Globus pallidus (tissue), 1 donor: Measurements from ENCODE around the gene PLIN5.
A peak's percentile ranks its signal among the peaks of the same experiment; 100 is the strongest.

ENCODE experiments used
- DNase-seq: peaks from one replicate; pipeline ENCODE4 v3.0.0-alpha.2; 2015; ENCODE audit warnings: low spot score

PLIN5 gene, protein sequence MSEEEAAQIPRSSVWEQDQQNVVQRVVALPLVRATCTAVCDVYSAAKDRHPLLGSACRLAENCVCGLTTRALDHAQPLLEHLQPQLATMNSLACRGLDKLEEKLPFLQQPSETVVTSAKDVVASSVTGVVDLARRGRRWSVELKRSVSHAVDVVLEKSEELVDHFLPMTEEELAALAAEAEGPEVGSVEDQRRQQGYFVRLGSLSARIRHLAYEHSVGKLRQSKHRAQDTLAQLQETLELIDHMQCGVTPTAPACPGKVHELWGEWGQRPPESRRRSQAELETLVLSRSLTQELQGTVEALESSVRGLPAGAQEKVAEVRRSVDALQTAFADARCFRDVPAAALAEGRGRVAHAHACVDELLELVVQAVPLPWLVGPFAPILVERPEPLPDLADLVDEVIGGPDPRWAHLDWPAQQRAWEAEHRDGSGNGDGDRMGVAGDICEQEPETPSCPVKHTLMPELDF

DNA sequence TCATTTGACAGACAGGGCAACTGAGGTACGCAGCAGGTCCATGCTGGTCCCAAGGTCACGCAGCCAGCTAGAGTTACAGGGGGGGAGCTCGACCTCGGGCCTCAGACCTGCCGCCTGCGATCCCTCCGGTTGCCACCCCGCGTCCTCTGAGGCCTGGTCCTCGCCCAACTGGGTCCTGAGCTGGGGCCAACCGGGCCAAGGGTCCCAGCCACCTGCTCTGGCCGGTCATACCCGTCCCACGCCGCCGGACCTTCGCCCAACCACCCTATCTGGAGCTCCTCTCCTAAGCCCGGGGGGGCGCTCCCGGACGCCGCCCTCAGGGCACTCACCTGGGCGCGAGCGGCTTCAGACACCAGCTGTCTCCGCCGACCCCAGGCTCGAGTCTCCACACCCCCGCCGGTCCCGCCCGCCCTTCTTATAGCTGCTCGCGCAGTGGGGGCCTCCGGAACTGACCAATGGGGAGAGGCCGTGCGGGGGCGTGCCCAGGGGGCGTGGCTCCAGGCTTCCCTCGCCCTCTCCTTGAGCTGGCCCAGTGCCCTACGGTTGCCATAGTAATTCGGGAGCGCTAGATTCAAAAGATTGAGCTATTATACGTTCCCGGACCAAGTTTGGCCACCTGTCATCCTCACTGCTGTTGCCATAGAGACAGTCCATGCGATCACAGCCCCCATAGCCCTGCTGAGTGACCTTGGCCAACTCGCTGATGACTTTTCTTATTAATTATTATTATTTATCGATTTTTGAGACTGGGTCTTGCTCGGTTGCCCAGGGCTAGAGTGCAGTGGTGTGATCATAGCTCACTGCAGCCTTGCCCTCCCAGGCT lies at the start of gene PLIN5:
PLIN5 (minus strand) TSS at position 389 of the 823 bp plus-strand sequence. CDS start 1,150 bp downstream, outside the sequence.
- DNase-seq, result peak; percentile 34

DNA sequence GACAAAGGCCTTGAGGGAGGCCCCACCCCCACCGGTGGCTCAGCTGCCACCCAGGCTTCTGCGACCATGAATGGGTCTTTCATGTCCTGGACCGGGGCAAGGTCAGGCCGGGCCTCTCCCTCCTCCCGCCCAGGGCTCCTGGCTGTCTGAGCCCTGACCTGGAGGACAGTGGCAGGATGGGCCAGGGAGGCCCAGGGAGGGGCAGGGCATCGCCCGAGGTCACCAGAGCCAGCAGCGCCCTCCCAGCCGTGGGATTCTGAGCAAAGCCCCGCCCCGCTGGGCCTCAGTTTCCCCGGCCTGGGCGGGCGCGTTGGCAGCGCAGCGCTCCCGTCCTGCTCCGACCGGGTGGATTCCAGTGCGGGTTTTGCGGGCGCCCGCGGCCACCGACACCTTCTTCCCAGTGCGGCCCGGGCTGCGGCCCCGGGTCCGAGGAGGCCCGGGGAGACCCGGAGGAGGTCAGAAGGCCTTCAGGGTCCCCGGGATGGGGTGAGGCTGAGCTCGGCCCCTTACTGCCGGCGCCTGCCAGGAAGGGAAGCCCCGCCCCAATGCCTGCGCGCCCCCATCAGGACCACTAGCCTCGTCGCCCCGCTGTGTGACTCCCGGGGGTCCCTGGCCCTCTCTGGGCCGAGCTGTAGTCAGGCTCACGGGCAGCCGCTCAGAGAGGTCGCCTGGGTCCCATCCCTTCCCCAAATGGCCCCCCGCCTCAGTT lies 49.1 kb upstream of the PLIN5 start:
- DNase-seq, result no peak

DNA sequence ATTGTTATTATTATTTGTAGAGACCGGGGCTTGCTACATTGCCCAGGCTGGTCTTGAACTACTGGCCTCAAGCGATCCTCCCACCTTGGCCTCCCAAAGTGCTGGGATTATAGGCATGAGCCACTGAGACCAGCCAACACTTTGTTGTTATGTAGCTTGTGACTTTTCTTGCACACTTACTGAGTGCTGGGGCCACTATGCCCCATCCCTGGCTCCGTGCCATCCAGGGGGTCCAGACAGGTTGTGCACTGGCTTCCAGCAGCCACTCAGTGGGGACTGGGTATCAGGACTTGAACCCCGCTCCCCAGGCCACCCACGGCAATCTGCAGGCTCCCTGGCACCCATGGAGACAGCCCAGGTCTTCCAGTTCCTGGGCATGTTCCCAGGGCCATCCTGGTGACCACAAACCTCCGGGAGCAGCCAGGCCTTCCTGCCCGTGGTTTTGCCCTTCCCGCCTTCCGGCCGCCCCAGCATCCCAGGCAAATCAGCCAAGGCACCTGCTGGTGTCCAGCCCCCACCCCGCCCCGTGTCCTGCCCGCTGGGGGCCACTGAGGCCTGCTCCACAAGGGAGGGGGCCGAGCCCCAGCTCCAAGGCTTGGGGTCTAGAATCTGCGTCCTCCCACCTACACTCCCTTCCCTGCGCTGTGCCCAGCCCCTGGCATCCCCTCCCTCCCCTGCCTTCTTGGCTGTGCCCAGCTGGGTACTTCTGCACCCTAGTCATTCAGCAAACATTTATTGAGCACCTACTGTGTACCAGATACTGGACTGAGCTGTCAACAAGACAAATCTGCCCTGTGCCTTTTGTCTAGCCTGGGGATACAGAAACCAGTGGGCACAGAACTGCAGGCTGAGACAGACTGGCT lies 48.2 kb upstream of the PLIN5 start:
- DNase-seq, result no peak

DNA sequence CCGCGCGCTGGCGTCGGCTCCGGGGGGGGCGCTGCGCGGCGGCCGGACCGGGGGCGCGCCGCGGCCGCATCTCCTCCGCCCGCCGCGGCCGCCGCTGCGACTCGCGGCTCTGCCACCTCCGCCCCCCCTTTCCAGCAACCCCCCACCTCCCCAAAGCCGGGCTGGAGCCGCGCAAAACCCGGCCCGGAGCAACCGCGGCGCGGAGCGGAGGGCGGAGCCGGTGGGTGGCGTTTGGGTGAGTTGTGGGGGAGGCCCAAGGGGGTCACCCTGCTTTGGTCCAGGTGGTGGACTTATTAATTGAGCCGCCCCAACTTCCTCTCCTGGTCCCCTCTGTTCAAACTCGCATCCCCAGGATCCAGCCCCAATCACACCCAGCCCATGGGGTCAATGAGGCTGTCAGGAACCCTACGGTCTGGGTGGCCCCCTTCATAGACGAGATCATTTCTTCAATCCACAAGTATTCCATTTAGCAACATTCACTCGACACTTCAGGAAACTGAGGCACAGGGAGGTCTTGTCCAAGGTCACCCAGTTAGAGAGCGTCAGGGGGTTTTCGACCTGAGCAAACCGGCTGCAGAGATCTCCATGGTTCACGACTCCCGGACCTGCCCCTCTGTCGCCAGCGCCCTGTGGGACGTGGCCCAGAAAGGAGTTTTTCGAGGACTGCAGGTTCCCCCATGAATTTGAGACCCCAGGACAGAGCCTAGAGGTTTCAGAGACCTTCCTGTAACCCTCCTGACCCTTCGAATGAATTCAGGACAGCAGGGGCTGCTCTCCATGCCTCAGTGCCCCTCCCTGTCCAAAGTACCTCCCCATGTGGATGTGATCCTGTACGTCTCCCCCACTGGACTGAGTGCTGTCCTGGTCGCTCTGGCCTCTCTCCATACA lies 46.9 kb upstream of the PLIN5 start:
- DNase-seq, result no peak

DNA sequence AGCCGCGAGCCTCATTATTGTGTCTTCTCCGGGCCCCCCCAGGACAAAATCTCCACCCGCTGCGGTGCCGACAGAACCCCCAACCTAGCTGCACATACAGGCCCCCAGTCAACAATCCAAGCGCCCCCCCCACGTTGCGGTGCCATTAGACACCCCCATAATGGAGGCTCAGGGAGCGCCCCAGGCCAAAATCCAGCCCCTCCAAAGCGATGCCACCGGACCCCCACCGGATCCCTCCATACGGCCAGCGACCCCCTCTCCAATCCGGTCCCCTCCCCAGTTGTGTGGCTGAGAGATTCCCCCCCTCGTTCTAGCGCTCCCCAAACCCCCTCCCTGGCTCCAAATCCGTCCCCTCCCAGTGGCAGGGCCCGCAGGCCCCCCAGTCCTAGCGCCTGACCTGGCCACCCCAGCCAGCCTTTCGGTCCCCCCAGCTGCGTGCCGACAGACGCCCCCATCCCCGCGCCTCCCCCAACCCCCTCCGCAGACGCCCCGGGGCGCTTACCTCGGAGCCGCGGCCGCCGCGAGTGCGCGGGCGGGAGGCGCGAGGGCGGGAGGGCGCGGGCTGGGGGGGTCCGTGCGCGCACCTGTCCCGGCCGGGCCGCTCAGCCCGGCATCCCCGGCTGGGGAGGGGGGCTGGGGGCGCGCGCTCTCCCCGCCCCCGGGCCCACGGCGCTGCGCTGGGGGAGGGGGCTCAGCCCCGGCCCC lies 46.1 kb upstream of the PLIN5 start:
- no peak for DNase-seq

DNA sequence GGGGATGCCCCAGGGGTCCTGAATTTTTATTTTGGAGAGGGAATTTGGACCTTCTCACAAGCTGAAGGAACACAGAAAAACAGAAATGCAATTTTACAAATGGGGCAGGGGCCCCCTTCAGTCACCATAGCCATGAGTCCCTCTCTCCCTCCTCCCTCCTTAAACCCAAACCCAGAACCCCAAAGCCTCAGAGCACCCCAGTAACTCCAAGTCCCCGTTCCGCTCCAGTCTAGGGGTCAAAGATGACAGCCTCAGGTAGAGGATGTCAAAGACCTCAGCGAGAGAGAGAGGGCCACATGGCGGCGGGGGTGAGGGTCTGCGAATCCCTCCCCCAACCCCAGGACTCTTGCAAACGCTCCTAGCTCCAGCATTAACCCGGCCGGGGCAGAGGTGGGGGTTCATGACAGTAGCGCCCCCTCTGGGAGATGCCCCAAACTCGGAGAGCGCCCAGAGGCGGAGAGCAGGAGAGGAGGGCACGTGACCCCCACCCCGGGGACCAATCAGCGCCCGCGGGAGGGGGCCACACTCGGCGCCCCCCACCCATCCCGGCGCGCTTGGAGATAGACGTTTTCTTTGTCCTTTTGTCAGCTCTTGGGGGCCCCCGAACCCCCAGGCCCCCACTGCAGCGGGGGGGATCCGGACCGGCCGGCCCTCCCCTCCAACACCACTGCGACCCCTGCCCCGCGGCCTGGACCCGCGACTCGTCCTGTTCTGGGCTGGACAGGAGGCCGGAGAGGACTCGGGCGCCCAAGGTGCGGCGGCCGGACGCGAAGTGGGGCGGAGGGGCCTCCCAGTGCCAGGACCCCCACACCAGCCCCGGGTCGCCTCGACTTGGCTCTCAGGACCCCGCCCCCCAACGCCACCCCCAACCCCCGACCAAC lies 45.2 kb upstream of the PLIN5 start:
- DNase-seq, result no peak

DNA sequence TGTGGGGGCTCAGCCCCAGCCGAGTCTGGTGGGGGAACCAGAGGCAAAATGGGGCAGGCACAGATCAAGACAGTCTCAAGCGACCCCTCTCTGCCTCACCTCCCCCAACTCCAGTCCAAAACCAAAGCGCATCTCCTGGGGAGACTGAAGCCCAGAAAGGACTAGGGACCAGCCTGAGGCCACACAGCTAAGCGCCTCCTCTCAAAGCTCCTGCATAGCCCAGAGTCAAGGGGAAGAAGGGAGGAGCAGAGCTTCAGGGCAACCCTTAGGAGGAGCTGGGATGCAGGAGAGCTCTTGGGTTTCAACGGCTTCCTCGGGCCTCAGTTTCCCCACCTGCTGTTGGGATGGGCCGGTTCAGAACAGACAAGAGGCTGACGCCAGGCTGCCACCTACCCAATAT lies 44.4 kb upstream of the PLIN5 start:
- DNase-seq, result no peak

DNA sequence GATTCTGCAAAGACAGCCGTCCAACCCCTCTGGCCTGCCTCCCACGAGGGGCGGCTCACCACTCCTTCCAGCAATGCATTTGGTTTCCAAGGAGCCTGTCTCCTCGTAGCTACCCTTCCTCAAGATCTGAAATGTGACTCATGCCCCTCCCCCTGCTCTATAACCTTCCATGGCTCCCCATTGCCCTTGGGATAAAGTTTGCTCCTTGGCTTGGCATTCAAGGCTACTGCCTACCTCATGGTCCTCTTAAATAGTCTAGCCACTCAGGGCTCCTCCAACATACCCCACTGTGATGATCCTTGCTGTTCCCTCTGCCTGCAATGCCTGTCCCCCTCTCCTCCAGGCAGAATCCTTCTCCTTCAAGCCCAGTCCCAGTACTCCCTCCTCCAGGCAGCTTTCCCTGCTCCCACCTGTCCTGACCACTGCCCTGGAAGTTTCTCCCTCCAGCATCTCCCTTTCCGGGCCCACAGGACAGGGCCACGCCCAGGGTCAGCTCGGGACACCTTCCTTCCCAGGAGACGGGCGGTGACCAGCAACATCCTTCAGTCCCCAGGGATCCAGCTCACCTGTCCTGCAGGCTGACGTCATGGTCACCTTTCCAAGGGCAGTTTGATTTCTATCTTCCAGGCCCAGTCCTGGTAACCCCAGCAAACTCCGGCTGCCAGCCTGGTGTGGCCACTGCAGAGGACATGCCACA lies 43.7 kb upstream of the PLIN5 start:
- no peak for DNase-seq

DNA sequence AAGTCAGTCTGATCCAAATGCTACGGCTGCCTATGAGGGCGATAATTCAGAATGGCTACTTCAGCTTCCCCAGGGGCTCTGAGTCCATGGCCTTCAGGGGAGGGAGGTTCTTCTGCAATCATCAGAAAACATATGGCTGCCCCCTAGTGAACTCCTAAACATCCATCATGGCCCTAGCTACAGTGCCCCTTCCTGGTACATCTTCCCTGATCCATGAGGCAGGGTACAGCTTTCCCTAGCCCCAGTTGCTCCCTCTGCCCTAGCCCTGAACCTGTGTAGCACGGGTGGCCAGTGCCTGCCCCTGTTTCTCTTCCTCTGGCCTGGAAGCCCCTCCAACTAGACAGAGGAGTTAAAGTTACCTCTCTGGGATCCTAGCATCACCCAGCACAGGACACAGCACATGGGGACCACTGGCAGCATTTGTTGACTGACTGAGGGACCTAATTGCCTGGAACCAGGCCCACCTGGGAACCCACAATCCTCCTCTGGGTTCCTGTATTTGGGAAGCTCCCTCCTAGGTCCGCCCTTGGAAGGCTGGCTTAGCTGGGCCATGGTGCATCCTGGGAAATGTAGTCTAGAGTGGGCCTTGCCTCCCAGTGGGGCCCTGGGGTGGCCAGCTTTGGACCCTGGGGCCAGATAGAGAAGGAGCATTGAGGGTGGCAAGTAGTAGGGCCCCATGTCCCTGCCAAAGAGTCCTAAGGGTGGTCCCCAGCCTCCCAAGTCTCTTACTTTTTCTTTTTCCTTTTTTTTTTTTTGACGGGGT lies 42.2 kb upstream of the PLIN5 start:
- no peak for DNase-seq

DNA sequence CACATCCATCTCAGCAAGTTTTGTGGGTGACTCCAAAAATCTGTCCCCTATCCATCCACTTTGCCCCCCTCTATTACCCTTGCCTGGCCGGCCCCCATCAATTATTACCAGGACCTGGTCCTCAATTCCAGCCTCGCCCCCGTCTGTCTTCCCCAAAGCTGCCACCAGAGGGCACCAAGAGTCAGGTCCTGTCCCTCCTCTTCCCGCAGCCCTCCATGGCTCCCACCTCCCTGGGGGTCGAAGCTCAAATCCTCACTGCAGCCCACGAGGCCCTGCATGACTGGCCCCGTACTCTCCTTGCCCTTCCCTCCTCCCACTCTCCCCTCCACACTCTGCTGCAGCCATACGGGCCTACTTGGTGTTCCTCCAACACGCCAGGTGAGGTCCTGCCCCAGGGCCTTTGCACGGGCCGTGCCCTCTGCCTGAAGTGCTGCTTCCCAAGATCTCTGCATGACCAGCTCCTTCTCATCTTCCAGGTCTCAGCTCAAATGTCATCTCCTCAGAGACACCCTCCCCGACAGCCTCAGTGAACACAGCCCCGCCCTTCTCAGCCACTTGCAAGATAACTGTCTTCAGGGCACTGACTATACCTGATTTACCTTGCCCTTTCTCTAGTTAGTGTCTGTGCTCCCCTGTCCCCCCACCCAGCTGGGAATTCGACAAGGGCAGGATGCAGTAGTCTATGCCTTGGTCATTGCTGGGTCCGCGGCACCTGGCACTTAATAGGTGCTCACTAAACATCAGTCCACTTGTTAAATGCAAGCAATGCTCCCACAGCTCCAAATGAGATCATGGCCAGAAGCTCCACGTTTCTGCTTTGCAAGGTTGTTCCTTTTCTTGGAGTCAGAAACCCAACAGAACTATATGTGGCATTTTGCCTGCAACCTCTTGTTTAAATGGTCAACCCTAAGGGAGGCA lies 41.3 kb upstream of the PLIN5 start:
- no peak for DNase-seq

DNA sequence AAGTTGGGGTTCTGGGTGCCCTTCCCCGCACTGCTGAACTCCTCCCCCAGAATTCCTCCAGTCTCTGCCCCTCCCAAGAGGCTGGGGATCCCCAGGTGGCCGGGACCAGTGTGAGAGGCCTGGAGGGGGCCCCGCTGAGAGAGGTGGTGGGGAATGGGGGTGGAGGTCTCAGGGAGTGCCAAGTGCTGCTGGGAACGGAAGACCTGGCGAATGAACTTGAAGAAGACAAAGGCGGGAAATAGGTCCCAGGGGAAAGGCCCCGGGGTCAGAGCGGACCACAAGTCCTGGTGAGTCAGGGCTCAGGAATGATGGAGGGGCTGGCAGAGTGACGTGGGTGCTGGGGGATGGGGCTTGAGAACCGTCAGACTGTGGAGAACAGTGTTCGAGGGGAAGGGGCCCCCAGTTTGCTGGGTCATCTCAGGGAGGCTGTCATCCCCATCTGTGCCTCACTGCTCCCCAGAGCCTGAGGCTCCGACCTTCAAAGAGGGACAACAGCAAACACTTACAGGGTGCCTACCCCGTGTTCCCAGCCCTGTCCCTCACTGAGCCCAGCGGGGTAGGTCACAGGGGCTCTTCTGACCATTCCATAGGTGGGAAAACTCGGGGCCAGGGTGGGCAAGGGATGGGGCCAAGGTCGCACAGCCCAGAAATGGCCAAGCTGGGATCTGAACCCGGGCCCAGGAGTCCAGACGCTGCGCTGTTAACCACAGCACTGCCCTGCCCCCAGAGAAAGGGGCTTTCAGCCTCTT lies 40.4 kb upstream of the PLIN5 start:
- DNase-seq, result no peak

DNA sequence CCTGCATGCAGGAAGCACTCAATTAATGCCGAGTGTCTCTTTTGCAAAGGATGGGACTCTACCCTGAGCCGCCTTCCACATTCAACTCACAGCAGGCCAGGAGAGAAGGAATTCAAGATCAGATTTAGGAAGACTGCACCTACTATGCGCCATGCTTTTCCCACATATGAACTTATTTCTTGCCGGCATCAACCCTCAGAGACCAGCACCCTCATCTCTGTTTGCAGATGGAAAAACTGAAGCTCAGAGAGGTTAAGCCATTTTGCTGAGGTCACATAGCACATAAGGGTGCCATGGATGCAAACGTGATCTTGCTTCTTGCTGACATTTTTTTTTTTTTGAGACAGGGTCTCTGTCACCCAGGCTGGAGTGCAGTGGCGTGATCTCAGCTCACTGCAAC lies 38.7 kb upstream of the PLIN5 start:
- DNase-seq, result no peak

DNA sequence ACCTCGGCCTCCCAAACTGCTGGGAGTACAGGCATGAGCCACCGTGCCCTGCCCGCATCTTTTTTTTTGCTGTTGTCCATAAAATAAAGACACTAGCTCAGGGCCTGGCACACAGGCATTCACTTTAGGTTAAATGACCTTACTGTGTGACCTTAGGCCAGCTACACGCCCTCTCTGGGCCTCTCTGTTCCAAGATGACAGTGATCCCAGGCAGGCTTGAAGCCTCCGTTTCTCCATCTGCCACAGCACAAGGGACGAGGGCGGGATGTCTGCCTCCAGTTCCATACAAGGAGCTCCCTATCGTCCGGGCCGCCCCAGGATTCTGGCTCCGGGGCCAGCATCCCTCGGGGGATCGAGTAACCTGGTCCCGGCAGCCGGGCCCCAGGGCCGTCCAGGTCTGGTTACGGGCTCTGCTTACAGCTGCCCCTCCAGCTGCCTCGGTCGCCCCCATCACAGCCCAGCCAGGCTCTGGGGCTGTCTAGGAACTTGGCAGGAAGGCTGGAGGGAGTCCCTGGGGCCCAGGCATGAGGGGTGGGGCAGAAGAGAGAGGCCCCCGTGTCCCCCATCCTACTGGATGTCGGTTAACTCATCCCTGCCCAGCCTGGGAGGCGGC lies 36.4 kb upstream of the PLIN5 start:
- no peak for DNase-seq

DNA sequence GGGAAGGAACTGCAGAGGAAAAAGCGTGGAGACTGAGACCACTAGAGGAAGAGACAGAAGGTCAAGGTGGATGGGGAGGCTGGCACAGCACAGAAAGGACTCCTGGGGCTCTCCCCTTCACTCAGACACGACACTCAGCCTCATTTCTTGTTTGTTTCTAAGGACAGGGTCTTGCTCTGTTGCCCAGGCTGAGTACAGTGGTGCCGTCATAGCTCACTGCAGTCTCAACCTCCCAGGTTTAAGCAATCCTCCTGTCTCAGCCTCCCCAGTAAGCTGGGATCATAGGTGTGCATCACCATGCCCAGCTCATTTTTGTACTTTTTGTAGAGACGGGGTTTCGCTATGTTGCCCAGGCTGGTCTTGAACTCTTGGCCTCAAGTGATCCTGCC lies 35.9 kb upstream of the PLIN5 start:
- DNase-seq, result no peak

DNA sequence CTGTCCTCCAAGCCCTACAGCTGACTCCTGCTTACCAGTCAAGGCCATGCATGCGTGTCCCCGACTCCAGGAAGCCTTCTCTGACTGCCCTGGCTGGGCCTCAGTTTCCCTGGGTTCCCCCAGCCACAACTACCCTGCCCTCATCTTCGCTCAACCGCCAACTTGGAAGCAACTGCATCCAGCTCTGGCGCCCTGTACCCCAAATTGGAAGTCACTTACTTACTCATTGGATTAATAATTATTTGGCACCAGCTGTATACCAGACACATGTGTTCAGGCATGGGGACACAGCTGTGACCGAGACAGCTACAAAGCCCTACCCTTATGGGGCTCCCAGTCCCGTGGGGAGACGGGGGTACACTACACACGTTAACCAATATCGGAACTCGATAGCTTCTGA lies 35.4 kb upstream of the PLIN5 start:
- DNase-seq, result no peak
